ENCODE results near the gene SUN3.

SUN3 gene

DNA sequence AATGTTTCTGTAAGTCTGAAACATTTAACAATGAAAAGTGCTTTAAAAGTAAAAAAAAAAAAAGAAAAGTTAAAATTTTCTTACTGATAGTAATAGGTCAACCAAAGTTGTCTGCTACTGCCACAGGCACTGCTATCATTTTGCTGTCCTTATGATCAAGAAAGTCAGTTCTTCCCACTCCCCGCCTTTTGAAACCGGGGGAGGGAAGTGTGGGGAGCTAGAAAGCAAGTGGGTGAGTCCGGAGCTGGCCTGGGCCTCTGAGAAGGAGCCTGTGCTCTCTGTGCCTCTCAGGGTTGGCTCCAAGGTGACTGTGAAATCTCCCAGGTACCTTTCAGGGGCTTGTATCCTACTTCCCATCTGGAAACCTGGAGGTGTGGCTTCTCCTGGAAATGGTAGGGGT lies 13.7 kb upstream of the SUN3 start:
- TF ChIP-seq, protein P1, sequence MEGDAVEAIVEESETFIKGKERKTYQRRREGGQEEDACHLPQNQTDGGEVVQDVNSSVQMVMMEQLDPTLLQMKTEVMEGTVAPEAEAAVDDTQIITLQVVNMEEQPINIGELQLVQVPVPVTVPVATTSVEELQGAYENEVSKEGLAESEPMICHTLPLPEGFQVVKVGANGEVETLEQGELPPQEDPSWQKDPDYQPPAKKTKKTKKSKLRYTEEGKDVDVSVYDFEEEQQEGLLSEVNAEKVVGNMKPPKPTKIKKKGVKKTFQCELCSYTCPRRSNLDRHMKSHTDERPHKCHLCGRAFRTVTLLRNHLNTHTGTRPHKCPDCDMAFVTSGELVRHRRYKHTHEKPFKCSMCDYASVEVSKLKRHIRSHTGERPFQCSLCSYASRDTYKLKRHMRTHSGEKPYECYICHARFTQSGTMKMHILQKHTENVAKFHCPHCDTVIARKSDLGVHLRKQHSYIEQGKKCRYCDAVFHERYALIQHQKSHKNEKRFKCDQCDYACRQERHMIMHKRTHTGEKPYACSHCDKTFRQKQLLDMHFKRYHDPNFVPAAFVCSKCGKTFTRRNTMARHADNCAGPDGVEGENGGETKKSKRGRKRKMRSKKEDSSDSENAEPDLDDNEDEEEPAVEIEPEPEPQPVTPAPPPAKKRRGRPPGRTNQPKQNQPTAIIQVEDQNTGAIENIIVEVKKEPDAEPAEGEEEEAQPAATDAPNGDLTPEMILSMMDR (conservative IDR thresholded peaks at IDR 0.05), result no peak
- TF ChIP-seq ZFX (IDR thresholded peaks at IDR 0.05), result no peak
- no peak overlapping the region for H3K27ac ChIP-seq

DNA sequence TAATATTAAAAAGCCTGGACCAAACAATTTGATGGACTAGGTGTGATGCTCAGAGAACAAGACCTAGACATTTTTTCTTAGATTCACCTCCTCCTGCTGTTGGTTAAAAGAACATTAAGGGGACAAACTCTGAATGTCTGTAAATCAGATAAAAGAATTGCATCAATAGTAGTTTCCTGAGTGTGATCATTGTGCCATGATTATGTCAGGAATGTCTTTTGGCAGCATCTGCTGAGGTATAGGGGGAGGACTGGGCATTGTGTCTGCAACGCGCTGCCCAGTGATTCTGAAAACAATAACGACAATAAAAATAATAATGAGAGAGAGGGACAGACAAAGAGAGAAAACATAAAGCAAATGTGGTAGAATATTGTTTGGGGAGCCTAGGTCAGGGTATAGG lies 13.3 kb upstream of the SUN3 start:
- TF ChIP-seq, protein P1 (conservative IDR thresholded peaks at IDR 0.05), result no peak
- no peak overlapping the region for H3K27ac ChIP-seq

DNA sequence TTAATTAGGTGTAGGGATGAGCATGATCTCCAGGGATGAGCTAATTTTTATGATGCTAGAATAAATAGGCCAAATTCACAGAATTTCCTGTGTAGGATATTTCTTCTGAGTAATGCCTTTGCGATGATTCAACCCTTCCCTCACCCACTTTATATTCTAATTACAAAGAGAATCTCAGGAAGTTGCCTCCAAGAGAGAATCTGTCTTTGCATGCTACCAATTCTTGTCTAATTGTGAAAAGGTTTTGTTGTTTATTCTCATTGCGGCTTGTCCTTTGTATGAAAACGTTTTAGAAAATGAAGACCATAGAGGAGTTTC lies 12.7 kb upstream of the SUN3 start:
- H3K27ac ChIP-seq, result no peak overlapping the region
- TF ChIP-seq, protein P1 (conservative IDR thresholded peaks at IDR 0.05), result no peak
- TF ChIP-seq ZFX (IDR thresholded peaks at IDR 0.05), result no peak

DNA sequence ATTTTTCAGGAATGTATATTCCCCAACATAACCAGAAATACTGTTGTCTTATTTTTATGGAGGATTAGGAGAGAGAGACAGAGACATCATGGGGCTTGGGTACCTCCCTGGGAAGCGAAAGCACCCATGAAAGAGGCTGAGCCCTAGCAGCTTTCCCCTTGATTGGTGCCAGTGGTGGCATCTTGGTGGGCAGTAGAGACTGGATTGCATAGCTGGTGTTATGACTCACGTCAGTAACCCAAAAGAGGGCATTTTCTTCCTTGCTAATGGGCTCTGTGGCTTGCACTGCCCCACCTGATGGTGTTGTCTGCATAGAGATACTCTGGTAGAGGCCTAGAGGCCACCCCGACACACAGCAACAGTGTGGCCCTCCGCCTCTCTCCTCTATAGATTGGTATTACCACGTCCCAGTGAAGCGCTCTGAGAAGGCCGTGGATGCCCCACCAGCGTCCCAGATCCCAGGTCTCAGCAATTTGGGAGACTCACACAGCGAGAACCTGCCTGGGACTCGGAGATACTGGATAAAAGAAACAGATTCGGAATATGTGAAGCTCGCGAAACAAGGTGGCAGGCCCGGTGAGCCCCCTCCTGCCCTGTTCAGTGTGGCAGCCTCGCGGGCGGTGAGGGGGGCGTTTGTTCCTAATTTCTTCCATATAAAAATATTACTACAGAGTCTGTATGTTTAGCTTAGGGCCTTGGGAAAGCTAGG lies 12.2 kb upstream of the SUN3 start:
- TF ChIP-seq, protein P1 (conservative IDR thresholded peaks at IDR 0.05), result no peak
- TF ChIP-seq ZFX (IDR thresholded peaks at IDR 0.05), result no peak
- H3K27ac ChIP-seq, result no peak overlapping the region

DNA sequence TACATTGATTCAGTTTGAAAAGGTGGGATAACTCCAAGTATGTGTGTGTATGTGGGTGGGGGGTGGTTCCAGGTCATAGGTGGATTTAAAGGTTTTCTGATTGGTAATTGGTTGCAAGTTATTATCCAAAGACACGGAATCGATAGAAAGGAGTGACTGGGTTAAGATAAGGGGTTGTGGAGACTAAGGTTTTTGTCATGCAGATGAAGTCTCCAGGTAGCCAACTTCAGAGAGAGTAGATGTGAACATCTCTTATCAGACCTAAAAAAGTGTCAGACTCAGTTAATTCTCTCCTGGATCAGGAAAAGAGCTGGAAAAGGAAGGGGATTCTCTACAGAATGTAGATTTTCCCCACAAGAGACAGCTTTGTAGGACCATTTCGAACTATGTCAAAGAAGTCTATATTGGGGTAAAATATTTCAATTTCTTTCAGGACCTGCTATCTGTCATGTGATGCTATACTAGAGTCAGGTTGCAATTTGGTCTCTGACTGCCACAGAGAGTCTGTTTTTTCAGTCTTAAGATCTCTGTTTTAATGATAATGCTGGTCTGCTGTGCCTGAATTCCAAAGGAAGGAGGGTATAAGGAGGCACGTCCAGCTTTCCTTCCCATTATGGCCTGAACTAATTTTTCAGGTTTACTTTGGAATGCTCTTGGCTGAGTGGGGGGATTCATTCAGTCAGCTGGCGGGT lies 10.1 kb upstream of the SUN3 start:
- TF ChIP-seq, protein P1 (conservative IDR thresholded peaks at IDR 0.05), result no peak
- no peak for TF ChIP-seq ZFX (IDR thresholded peaks at IDR 0.05)
- no peak overlapping the region for H3K27ac ChIP-seq

DNA sequence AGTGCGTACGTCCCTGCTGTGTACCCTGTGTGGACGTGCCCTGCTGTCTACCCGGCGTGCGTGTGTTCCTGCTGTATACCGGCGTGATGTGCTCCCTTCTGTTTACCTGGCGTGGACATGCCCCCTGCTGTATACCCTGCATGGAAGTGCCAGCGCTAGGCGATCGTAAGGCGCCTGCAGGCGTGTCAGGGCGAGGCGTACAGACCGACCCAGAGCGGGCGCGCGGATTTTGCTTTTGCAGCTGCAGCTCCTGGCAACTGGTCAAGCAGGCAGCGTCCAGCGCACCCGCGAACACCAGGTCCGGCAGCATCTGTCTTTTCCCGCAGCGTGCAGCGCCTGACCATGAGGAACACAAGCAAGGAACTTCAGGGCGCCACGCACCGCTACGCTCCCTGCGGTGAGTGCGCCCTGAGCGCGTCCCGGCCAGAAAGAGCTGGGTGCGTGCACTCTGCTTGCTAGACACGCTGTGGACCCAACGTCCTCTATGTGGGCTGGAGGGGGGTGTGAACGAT lies 7.1 kb upstream of the SUN3 start:
- no peak overlapping the region for H3K27ac ChIP-seq
- TF ChIP-seq ZFX (IDR thresholded peaks at IDR 0.05), result no peak
- TF ChIP-seq, protein P1 (conservative IDR thresholded peaks at IDR 0.05), result no peak

DNA sequence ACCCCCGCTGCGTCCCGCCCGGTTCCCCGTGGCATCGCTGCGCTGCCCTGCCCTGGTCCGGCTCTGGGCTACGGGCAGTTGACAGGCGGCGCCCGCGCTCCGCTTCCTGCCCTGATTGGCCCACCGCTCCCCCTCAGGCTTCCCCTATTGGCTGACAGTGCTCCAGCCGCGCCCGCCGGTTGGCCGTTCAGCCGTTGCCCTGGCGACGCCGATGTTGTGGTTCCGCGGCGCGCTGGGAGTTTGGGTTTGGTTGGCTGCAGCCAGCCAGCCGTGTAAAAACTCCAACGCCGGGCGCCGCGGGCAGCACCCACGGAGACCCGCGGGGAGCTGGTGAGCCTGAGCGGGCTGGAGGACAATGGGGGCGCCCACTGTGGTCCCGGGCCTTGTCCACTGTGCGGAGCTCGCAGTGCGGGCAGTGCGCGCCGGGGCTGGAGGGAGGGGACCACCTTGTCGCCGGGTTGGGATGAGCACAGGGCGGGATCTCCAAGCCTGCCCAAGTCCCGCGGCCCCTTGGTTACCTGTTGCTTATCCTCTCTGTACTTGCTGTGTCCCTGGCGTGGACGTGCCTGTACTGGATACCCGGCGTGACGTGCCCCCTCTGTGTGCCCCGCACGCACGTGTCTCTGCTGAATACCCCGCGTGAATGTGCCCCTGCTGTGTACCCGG lies 6.5 kb upstream of the SUN3 start, which contains the start of gene C7orf57:
Gene C7orf57, plus strand, starts transcription at position 243 of the 666 bp plus-strand sequence. CDS start 766 bp downstream, outside the sequence.
- no peak for TF ChIP-seq ZFX (IDR thresholded peaks at IDR 0.05)
- TF ChIP-seq, protein P1 (conservative IDR thresholded peaks at IDR 0.05), result no peak
- H3K27ac ChIP-seq, result no peak within 1 kb of the TSS

Data from C4-2B (cell line).